ENCODE measurements around the gene CHRM1. TPM values are rescaled to one million over a fixed set of nuclear protein-coding genes. Genes with fewer than 3 reads are reported as not detected.

The CHRM1 gene
- total RNA-seq, 2 experiments from 2014 or later = not detected

DNA sequence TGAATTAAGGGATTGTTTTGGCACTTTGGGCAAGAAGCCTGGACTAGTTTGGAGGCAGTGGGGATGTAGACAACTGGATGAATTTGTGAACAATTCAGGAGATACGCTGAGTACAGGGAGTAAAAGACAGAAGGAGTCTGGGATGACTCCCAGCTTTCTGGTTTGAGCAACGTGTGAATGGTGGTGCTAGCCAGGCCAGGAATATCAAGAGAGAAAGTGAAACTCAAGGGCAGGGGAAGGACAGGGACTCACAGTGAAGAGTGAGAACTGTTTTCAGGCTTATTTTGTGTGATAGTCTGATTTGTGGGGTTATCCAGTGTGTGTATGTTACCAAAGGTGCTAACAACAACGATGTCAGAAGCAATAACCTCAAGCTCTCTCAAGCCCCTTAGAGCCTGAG lies 15.9 kb downstream of the CHRM1 start:
- H3K27ac ChIP-seq (ENCODE audit: low read depth in 1 of 2, low read length in 2 of 2) = no peak overlapping the region
- H3K9me3 ChIP-seq (ENCODE audit: control insufficient read depth in 1 of 2, insufficient read depth in 1 of 2, low read length in 2 of 2) = peaks cover 0 to 3% of the 10 kb centered on the region in 2 experiments
- Mint-ChIP-seq H3K27me3 (peaks cover 16% of the 10 kb centered on the region), H3K27ac (no peak overlapping the region), H3K4me1 (ENCODE audit: low read depth) (no peaks in the 10 kb centered on the region), H3K4me3 (no peak overlapping the region), H3K36me3 (ENCODE audit: low read depth) (no peaks in the 10 kb centered on the region), H3K9me3 (no peaks in the 10 kb centered on the region)
- H3K27me3 ChIP-seq (ENCODE audit: control insufficient read depth in 1 of 2, insufficient read depth in 2 of 2, low read length in 2 of 2) = peaks cover 0 to 7% of the 10 kb centered on the region in 2 experiments
- H3K36me3 ChIP-seq (ENCODE audit: insufficient read depth, low read length) = no peaks in the 10 kb centered on the region
- H3K4me3 ChIP-seq (ENCODE audit: low read length) = no peak overlapping the region
- peaks cover 7% of the 10 kb centered on the region for H3K4me1 ChIP-seq (ENCODE audit: insufficient read depth, low read length)
- CTCF ChIA-PET = interaction anchor here (0.6 to 3.1 kb wide), 19 partner anchors 8 to 309 kb away, joined by 3 to 66 read pairs (median 4); no protein-coding TSS in a partner anchor
- intact Hi-C loops (cut with DNase I, micrococcal nuclease) = loop anchor here (5.0 kb wide), 3 partner anchors 307 to 1468 kb away; no protein-coding TSS in a partner anchor
- no peak for ATAC-seq (ENCODE audit: poor library complexity)
- no peak for DNase-seq
- TF ChIP-seq, protein P1, sequence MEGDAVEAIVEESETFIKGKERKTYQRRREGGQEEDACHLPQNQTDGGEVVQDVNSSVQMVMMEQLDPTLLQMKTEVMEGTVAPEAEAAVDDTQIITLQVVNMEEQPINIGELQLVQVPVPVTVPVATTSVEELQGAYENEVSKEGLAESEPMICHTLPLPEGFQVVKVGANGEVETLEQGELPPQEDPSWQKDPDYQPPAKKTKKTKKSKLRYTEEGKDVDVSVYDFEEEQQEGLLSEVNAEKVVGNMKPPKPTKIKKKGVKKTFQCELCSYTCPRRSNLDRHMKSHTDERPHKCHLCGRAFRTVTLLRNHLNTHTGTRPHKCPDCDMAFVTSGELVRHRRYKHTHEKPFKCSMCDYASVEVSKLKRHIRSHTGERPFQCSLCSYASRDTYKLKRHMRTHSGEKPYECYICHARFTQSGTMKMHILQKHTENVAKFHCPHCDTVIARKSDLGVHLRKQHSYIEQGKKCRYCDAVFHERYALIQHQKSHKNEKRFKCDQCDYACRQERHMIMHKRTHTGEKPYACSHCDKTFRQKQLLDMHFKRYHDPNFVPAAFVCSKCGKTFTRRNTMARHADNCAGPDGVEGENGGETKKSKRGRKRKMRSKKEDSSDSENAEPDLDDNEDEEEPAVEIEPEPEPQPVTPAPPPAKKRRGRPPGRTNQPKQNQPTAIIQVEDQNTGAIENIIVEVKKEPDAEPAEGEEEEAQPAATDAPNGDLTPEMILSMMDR (IDR thresholded peaks at IDR 0.05) = no peak
- POLR2A ChIA-PET = interaction anchor here (1.5 kb wide), 1 partner anchor 118 kb away, joined by 5 read pairs; no protein-coding TSS in a partner anchor

DNA sequence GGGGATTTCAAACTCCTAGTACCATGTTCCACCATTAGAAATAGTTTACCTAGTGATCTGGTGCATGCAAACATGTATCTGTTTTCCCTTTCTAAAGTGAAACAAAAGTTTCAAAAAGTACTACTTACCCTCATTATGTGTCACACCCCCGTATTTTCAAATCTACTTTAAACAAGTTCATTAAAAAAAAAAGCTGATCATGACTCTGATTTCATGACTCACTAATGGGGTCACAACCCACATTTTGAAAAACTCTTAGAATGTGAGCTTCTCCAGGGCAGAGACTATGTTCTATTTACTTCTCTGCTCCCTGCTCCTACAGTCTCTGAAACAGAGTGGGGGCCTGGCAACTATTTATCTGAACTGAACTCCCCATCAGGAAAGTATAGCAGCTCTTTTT lies 18.2 kb downstream of the CHRM1 start:
- DNase-seq (no peak), ATAC-seq (ENCODE audit: poor library complexity) (no peak)
- no peak overlapping the region for H3K27ac Mint-ChIP-seq
- intact Hi-C loops (cut with DNase I, micrococcal nuclease) = no loop called here
- H3K36me3 Mint-ChIP-seq (ENCODE audit: low read depth) = no peaks in the 10 kb centered on the region
- H3K27ac ChIP-seq (ENCODE audit: low read depth in 1 of 2, low read length in 2 of 2) = no peak overlapping the region
- no peak overlapping the region for H3K4me3 Mint-ChIP-seq
- H3K27me3 Mint-ChIP-seq = peaks cover 14% of the 10 kb centered on the region
- no peaks in the 10 kb centered on the region for H3K36me3 ChIP-seq (ENCODE audit: insufficient read depth, low read length)
- H3K27me3 ChIP-seq (ENCODE audit: control insufficient read depth in 1 of 2, insufficient read depth in 2 of 2, low read length in 2 of 2) = no peaks in the 10 kb centered on the region
- ChIA-PET CTCF (interaction anchor here (0.9 kb wide), 1 partner anchor 22 kb away, joined by 3 read pairs; the partner anchor contains the start of gene SLC3A2), POLR2A (no interaction called here)
- no peaks in the 10 kb centered on the region for H3K4me1 Mint-ChIP-seq (ENCODE audit: low read depth)
- H3K9me3 Mint-ChIP-seq = no peaks in the 10 kb centered on the region
- TF ChIP-seq, protein P1 (IDR thresholded peaks at IDR 0.05) = no peak
- H3K4me1 ChIP-seq (ENCODE audit: insufficient read depth, low read length) = peaks cover 7% of the 10 kb centered on the region
- no peaks in the 10 kb centered on the region for H3K9me3 ChIP-seq (ENCODE audit: control insufficient read depth in 1 of 2, insufficient read depth in 1 of 2, low read length in 2 of 2)
- no peak overlapping the region for H3K4me3 ChIP-seq (ENCODE audit: low read length)

DNA sequence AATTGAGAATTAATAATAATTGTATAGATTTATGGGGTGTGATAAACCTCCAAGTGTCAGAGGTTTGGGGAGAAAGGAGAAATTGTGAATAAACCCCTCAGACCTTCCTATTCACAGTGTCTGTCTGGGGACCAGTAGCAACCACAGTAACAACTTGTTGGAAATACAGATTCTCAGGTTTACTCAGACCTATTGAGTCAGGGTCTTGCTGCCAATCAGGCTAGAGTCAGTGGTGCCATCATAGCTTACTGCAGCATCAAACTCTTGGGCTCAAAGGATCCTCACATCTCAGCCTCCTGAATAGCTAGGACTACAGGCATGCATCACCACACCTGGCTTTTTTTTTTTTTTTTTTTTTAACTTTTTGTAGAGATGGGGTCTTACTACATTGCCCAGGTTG lies 23.1 kb downstream of the CHRM1 start:
- Mint-ChIP-seq H3K4me1 (ENCODE audit: low read depth) (no peaks in the 10 kb centered on the region), H3K36me3 (ENCODE audit: low read depth) (no peaks in the 10 kb centered on the region), H3K27ac (no peak overlapping the region), H3K27me3 (peaks cover 12% of the 10 kb centered on the region), H3K4me3 (no peak overlapping the region), H3K9me3 (no peaks in the 10 kb centered on the region)
- H3K9me3 ChIP-seq (ENCODE audit: control insufficient read depth in 1 of 2, insufficient read depth in 1 of 2, low read length in 2 of 2) = no peaks in the 10 kb centered on the region
- no peak overlapping the region for H3K4me3 ChIP-seq (ENCODE audit: low read length)
- TF ChIP-seq, protein P1 (IDR thresholded peaks at IDR 0.05) = no peak
- no peaks in the 10 kb centered on the region for H3K36me3 ChIP-seq (ENCODE audit: insufficient read depth, low read length)
- no peaks in the 10 kb centered on the region for H3K4me1 ChIP-seq (ENCODE audit: insufficient read depth, low read length)
- ChIA-PET POLR2A (interaction anchor here (1.5 kb wide), 1 partner anchor 16 kb away, joined by 3 read pairs; no protein-coding TSS in a partner anchor), CTCF (interaction anchor here (1.6 kb wide), 1 partner anchor 8 kb away, joined by 8 read pairs; no protein-coding TSS in a partner anchor)
- no peaks in the 10 kb centered on the region for H3K27me3 ChIP-seq (ENCODE audit: control insufficient read depth in 1 of 2, insufficient read depth in 2 of 2, low read length in 2 of 2)
- intact Hi-C loops (cut with DNase I, micrococcal nuclease) = no loop called here
- DNase-seq (no peak), ATAC-seq (ENCODE audit: poor library complexity) (no peak)
- no peak overlapping the region for H3K27ac ChIP-seq (ENCODE audit: low read depth in 1 of 2, low read length in 2 of 2)

Measured in CD4-positive, alpha-beta T cell (primary cell).